ENCODE data around the gene RABGAP1L.
A peak's percentile ranks its signal among the peaks of the same experiment; 100 is the strongest.
"Not testable (repeated sequence)": the region's sequence is repeated elsewhere in the genome, so short reads cannot be mapped to it uniquely, and the experiment has no call there.

Gene RABGAP1L

GRCh38 chr1:174315239-174315638 is 155.9 kb downstream of the RABGAP1L start:
- POLR2A ChIA-PET, result no interaction called here
- CTCF ChIA-PET, result no interaction called here

DNA sequence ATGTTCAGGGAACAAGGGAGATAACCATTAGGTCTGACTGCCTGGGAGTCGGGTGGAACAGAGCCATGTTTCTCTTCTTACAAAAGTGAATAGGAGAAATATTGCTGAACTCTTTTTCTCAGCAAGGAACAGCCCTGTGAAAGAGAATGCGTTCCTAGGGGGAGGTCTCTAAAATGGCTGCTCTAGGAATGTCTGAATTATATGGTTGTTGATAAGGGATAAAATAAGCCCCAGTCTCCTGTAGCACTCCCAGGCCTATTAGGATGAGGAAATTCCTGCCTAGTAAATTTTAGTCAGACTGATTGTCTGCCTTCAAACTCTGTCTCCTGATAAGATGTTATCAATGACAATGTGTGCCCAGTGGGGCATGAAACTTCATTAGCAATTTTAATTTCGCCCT is 161.6 kb downstream of the RABGAP1L start:
- POLR2A ChIA-PET; H3K27ac ChIP-seq (ENCODE audit: extremely low read depth, low read depth, low read length); H3K4me3 ChIP-seq (ENCODE audit: low read depth, low read length); H3K36me3 ChIP-seq (ENCODE audit: control insufficient read depth in 2 of 2, insufficient read depth in 1 of 2, low read length in 2 of 2); CTCF ChIA-PET; H3K9me3 ChIP-seq (ENCODE audit: control insufficient read depth, insufficient read depth, low read depth, low read length); H3K4me1 ChIP-seq (ENCODE audit: control insufficient read depth, insufficient read depth, low read length): not testable (repeated sequence)

More at GRCh38 chr1:174315239-174315638, 155.9 kb downstream of the RABGAP1L start:
- Histone ChIP-seq H3K36me3 (ENCODE audit: control insufficient read depth in 2 of 2, insufficient read depth in 1 of 2, low read length in 2 of 2) (no peaks in the 10 kb centered on the region), H3K9me3 (ENCODE audit: control insufficient read depth, insufficient read depth, low read depth, low read length) (no peaks in the 10 kb centered on the region), H3K4me1 (ENCODE audit: control insufficient read depth, insufficient read depth, low read length) (no peaks in the 10 kb centered on the region), H3K4me3 (ENCODE audit: low read depth, low read length) (no peak overlapping the region), H3K27ac (ENCODE audit: extremely low read depth, low read depth, low read length) (no peak overlapping the region)
- TF ChIP-seq SALL2 (tag by site-specific recombination; IDR thresholded peaks at IDR 0.05; ENCODE audit: borderline replicate concordance) (no peak), SETDB1 (IDR thresholded peaks at IDR 0.05; ENCODE audit: insufficient read length, low read length) (peak; percentile 90), ZEB2 (tag by site-specific recombination; IDR thresholded peaks at IDR 0.05) (no peak)
- TF ChIP-seq, protein P1, sequence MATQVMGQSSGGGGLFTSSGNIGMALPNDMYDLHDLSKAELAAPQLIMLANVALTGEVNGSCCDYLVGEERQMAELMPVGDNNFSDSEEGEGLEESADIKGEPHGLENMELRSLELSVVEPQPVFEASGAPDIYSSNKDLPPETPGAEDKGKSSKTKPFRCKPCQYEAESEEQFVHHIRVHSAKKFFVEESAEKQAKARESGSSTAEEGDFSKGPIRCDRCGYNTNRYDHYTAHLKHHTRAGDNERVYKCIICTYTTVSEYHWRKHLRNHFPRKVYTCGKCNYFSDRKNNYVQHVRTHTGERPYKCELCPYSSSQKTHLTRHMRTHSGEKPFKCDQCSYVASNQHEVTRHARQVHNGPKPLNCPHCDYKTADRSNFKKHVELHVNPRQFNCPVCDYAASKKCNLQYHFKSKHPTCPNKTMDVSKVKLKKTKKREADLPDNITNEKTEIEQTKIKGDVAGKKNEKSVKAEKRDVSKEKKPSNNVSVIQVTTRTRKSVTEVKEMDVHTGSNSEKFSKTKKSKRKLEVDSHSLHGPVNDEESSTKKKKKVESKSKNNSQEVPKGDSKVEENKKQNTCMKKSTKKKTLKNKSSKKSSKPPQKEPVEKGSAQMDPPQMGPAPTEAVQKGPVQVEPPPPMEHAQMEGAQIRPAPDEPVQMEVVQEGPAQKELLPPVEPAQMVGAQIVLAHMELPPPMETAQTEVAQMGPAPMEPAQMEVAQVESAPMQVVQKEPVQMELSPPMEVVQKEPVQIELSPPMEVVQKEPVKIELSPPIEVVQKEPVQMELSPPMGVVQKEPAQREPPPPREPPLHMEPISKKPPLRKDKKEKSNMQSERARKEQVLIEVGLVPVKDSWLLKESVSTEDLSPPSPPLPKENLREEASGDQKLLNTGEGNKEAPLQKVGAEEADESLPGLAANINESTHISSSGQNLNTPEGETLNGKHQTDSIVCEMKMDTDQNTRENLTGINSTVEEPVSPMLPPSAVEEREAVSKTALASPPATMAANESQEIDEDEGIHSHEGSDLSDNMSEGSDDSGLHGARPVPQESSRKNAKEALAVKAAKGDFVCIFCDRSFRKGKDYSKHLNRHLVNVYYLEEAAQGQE (tag by site-specific recombination; IDR thresholded peaks at IDR 0.05), result no peak

GRCh38 chr1:174322202-174322862 is 163.0 kb downstream of the RABGAP1L start:
- H3K27ac ChIP-seq (ENCODE audit: extremely low read depth, low read depth, low read length), result no peak overlapping the region
- no peaks in the 10 kb centered on the region for H3K9me3 ChIP-seq (ENCODE audit: control insufficient read depth, insufficient read depth, low read depth, low read length)
- TF ChIP-seq GLI4 (tag by site-specific recombination; IDR thresholded peaks at IDR 0.05) (no peak), ZNF561 (tag by site-specific recombination; IDR thresholded peaks at IDR 0.05; ENCODE audit: borderline replicate concordance) (no peak), ZBTB17 (tag by site-specific recombination; IDR thresholded peaks at IDR 0.05) (no peak), ZNF311 (tag by site-specific recombination; IDR thresholded peaks at IDR 0.05; ENCODE audit: borderline replicate concordance) (no peak), IKZF3 (tag by site-specific recombination; IDR thresholded peaks at IDR 0.05) (no peak), ZNF621 (tag by site-specific recombination; IDR thresholded peaks at IDR 0.05) (no peak), ZFP37 (tag by site-specific recombination; IDR thresholded peaks at IDR 0.05) (no peak), GLIS2 (tag by site-specific recombination; IDR thresholded peaks at IDR 0.05) (no peak), ZNF426 (tag by site-specific recombination; IDR thresholded peaks at IDR 0.05) (no peak), GFI1B (tag by site-specific recombination; IDR thresholded peaks at IDR 0.05) (no peak), ELK4 (IDR thresholded peaks at IDR 0.05; ENCODE audit: borderline replicate concordance, low read depth, low read length) (no peak), ZNF549 (tag by site-specific recombination; IDR thresholded peaks at IDR 0.05) (no peak), ZNF211 (tag by site-specific recombination; IDR thresholded peaks at IDR 0.05; ENCODE audit: low read depth) (no peak)
- TF ChIP-seq, protein P2, sequence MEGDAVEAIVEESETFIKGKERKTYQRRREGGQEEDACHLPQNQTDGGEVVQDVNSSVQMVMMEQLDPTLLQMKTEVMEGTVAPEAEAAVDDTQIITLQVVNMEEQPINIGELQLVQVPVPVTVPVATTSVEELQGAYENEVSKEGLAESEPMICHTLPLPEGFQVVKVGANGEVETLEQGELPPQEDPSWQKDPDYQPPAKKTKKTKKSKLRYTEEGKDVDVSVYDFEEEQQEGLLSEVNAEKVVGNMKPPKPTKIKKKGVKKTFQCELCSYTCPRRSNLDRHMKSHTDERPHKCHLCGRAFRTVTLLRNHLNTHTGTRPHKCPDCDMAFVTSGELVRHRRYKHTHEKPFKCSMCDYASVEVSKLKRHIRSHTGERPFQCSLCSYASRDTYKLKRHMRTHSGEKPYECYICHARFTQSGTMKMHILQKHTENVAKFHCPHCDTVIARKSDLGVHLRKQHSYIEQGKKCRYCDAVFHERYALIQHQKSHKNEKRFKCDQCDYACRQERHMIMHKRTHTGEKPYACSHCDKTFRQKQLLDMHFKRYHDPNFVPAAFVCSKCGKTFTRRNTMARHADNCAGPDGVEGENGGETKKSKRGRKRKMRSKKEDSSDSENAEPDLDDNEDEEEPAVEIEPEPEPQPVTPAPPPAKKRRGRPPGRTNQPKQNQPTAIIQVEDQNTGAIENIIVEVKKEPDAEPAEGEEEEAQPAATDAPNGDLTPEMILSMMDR (tag by site-specific recombination; IDR thresholded peaks at IDR 0.05), result no peak
- CTCF ChIA-PET, result no interaction called here
- no peaks in the 10 kb centered on the region for H3K4me1 ChIP-seq (ENCODE audit: control insufficient read depth, insufficient read depth, low read length)
- H3K36me3 ChIP-seq (ENCODE audit: control insufficient read depth in 2 of 2, insufficient read depth in 1 of 2, low read length in 2 of 2), result no peaks in the 10 kb centered on the region
- H3K4me3 ChIP-seq (ENCODE audit: low read depth, low read length), result no peak overlapping the region
- POLR2A ChIA-PET, result no interaction called here

Data from HEK293 (cell line).